OCI-LY3 (cell line): ENCODE data around the gene MAP1LC3B2.
"Not testable (repeated sequence)": the region's sequence is repeated elsewhere in the genome, so short reads cannot be mapped to it uniquely, and the experiment has no call there.

Experiments
- H2AFZ ChIP-seq: fragments of 200-600, 300-600 bp; shearing (Covaris generic); 2 replicates; pipeline ENCODE4 v1.6.0; 2014; ENCODE audit warnings: antibody characterized with exemption, low read depth, low read length
- H3K27ac ChIP-seq: fragments of 200-600, 300-600 bp; sonication (generic); 2 replicates; pipeline ENCODE4 v1.5.1; 2014; ENCODE audit warnings: mild to moderate bottlenecking, low read length, moderate library complexity, mixed read lengths
- H3K27me3 ChIP-seq: fragments of 200-600, 300-600 bp; sonication (generic); 2 replicates; pipeline ENCODE4 v1.6.1; 2014; ENCODE audit warnings: low read depth, low read length, mixed read lengths
- H3K36me3 ChIP-seq: fragments of 200-600, 300-600 bp; sonication (generic); replicated peaks from 2 replicates; pipeline ENCODE3; 2014; ENCODE audit warnings: low read depth, low read length, mixed read lengths
- H3K4me1 ChIP-seq: fragments of 300-600, 200-600 bp; sonication (generic); 2 replicates; pipeline ENCODE4 v1.6.1; 2014; ENCODE audit warnings: low read length, mixed read lengths
- H3K4me2 ChIP-seq: fragments of 200-600, 300-600 bp; sonication (generic); 2 replicates; pipeline ENCODE4 v1.6.1; 2014; ENCODE audit warnings: low read length, mixed read lengths
- H3K4me3 ChIP-seq: fragments of 300-600, 200-600 bp; sonication (generic); 2 replicates; pipeline ENCODE4 v1.5.1; 2014; ENCODE audit warnings: antibody characterized with exemption, mild to moderate bottlenecking, low read length, moderate library complexity
- H3K79me2 ChIP-seq: fragments of 300-600, 200-600 bp; shearing (Covaris generic); 2 replicates; pipeline ENCODE4 v1.6.1; 2014; ENCODE audit warnings: mild to moderate bottlenecking, low read length, mixed read lengths
- H3K9ac ChIP-seq: fragments of 300-600, 200-600 bp; shearing (Covaris generic); 2 replicates; pipeline ENCODE4 v1.6.0; 2014; ENCODE audit warnings: mild to moderate bottlenecking, low read length, moderate library complexity
- H3K9me3 ChIP-seq: fragments of 200-600, 300-600 bp; shearing (Covaris generic); 2 replicates; pipeline ENCODE4 v1.6.1; 2014; ENCODE audit warnings: low read length, mixed read lengths; ENCODE audit not compliant: insufficient read depth
- H4K20me1 ChIP-seq: fragments of 200-600, 300-600 bp; sonication (generic); 2 replicates; pipeline ENCODE4 v1.6.1; 2016; ENCODE audit warnings: low read length, mixed read lengths; ENCODE audit not compliant: insufficient read depth
- EZH2phosphoT487 ChIP-seq: fragments of 200-600 bp; shearing (Covaris generic); IDR thresholded peaks from 2 replicates; pipeline ENCODE4 v1.6.1; 2018; ENCODE audit warnings: antibody characterized with exemption, mixed run types, low read depth
- TF ChIP-seq, protein P1 (sequence below): fragments of 200-600, 300-600 bp; sonication (generic); IDR thresholded peaks from 2 replicates; pipeline ENCODE4 v1.5.1; 2014; ENCODE audit warnings: antibody characterized with exemption, low read length, low read depth

The MAP1LC3B2 gene

DNA sequence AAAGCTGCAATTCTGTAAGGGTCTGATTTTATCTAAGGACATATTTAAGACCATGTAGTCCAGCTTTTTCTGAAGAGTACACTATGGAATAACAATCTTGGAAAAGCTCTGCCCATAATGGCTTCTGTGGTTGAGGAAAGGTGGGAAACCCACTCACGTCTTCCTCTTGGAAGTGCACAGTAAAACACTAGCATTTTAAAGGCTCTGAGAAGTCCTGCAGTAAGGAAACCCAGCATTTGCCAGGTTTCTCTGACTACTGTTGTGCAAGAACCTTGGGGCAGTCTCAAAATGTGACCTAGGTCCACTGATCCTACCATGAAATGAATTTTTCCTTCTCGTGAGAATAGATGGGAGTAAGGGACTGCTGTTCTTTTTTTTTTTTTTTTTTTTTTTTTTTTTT, 11.9 kb downstream of the MAP1LC3B2 start:
- Histone ChIP-seq H2AFZ (no peak overlapping the region), H3K9me3 (0 out of 2 replicates have a peak, but pooled peaks cover 3% of the 10 kb centered on the region), H3K36me3 (peaks cover 5% of the 10 kb centered on the region), H3K27me3 (no peaks in the 10 kb centered on the region), H3K4me1 (no peaks in the 10 kb centered on the region), H3K27ac (no peak overlapping the region), H3K4me2 (no peak overlapping the region), H4K20me1 (no peaks in the 10 kb centered on the region), H3K79me2 (no peaks in the 10 kb centered on the region), H3K4me3 (no peak overlapping the region), H3K9ac (no peak overlapping the region)
- TF ChIP-seq EZH2phosphoT487, result no peak
- TF ChIP-seq, protein P1, sequence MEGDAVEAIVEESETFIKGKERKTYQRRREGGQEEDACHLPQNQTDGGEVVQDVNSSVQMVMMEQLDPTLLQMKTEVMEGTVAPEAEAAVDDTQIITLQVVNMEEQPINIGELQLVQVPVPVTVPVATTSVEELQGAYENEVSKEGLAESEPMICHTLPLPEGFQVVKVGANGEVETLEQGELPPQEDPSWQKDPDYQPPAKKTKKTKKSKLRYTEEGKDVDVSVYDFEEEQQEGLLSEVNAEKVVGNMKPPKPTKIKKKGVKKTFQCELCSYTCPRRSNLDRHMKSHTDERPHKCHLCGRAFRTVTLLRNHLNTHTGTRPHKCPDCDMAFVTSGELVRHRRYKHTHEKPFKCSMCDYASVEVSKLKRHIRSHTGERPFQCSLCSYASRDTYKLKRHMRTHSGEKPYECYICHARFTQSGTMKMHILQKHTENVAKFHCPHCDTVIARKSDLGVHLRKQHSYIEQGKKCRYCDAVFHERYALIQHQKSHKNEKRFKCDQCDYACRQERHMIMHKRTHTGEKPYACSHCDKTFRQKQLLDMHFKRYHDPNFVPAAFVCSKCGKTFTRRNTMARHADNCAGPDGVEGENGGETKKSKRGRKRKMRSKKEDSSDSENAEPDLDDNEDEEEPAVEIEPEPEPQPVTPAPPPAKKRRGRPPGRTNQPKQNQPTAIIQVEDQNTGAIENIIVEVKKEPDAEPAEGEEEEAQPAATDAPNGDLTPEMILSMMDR, result no peak

DNA sequence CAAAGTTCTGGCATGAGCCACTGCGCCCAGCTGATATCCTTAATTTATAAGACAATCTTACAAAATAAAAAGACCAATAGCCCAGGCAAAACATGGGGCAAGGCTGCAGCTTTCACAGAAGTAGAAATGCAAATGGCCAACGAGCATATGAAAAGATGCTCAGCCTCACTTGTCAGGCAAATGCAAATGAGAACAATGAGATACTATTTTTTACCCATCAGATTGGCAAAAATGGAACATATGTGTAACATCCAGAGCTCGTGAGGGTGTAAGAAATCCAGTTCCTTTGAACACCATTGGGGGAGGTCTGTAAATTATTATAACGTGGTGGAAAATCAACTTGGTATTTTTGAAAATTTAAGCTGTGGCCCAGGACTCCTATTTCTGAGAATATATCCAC, 14.6 kb downstream of the MAP1LC3B2 start:
- Histone ChIP-seq H4K20me1 (no peaks in the 10 kb centered on the region), H2AFZ (no peak overlapping the region), H3K4me3 (no peak overlapping the region), H3K4me2 (no peak overlapping the region), H3K9me3 (0 out of 2 replicates have a peak, but pooled peaks cover 3% of the 10 kb centered on the region), H3K36me3 (peaks cover 5% of the 10 kb centered on the region), H3K27me3 (no peaks in the 10 kb centered on the region), H3K4me1 (no peaks in the 10 kb centered on the region), H3K79me2 (no peaks in the 10 kb centered on the region), H3K27ac (no peak overlapping the region), H3K9ac (no peak overlapping the region)
- TF ChIP-seq EZH2phosphoT487, result no peak
- TF ChIP-seq, protein P1, result no peak

DNA sequence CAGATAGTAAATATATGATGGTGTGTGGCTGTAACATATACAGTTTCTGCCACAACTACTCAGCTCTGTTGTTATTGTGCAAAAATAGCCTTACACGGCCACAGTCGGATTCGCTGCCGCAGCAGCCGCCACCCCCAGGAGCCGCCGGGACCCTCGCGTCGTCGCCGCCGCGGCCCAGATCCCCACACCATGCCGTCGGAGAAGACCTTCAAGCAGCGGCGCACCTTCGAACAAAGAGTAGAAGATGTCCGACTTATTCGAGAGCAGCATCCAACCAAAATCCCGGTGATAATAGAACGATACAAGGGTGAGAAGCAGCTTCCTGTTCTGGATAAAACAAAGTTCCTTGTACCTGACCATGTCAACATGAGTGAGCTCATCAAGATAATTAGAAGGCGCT, 16.6 kb downstream of the MAP1LC3B2 start:
- H3K27ac ChIP-seq, H3K4me2 ChIP-seq, H4K20me1 ChIP-seq, H3K9me3 ChIP-seq, H2AFZ ChIP-seq, H3K4me3 ChIP-seq, H3K9ac ChIP-seq, H3K79me2 ChIP-seq, H3K4me1 ChIP-seq, H3K27me3 ChIP-seq, H3K36me3 ChIP-seq: not testable (repeated sequence)

DNA sequence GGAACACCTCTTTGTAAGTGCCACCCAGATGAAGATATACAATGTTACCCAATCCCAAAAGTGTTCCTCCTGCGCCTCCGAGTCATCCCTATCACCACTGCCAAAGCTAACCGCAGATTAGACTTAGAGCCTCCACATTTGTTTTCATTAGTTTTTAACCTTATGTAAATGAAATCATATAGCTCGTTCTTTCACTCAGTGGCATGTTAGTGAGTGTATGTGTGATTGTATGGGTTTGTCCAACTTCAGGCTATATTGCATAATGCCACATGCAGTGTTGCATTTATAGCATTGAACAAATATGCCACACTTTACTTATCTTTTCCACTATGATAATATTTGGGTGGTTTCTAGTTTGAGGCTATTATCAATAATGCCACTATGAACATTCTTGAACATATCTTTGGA, 18.0 kb downstream of the MAP1LC3B2 start:
- H3K79me2 ChIP-seq, result no peaks in the 10 kb centered on the region
- no peaks in the 10 kb centered on the region for H4K20me1 ChIP-seq
- H3K4me3 ChIP-seq, result no peak overlapping the region
- TF ChIP-seq, protein P1, result no peak
- TF ChIP-seq EZH2phosphoT487, result no peak
- H3K36me3 ChIP-seq, result no peaks in the 10 kb centered on the region
- no peak overlapping the region for H3K4me2 ChIP-seq
- no peaks in the 10 kb centered on the region for H3K9me3 ChIP-seq
- no peak overlapping the region for H3K27ac ChIP-seq
- no peak overlapping the region for H3K9ac ChIP-seq
- H3K4me1 ChIP-seq, result no peaks in the 10 kb centered on the region
- no peaks in the 10 kb centered on the region for H3K27me3 ChIP-seq
- H2AFZ ChIP-seq, result no peak overlapping the region

DNA sequence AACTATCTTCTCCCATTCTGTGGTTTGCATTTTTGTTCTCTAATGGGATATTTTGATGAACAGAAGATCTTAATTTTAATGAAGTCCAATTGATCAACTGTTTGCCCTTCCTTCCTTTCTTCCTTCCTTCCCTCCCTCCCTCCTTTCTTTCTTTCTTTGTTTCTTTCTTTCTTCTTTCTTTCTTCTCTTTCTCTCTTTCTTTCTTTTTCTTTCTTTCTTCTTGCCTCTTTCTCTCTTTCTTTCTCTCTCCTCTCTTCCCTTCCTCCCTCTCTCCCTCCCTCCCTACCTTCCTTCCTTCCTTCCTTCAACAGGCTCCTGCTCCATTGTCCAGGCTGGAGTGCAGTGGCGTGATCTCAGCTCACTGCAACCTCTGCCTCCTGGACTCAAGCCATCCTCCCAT, 18.9 kb downstream of the MAP1LC3B2 start:
- Histone ChIP-seq H3K4me2 (no peak overlapping the region), H3K27me3 (no peaks in the 10 kb centered on the region), H3K36me3 (no peaks in the 10 kb centered on the region), H3K9me3 (no peaks in the 10 kb centered on the region), H3K27ac (no peak overlapping the region), H2AFZ (no peak overlapping the region), H4K20me1 (no peaks in the 10 kb centered on the region), H3K79me2 (no peaks in the 10 kb centered on the region), H3K9ac (no peak overlapping the region), H3K4me1 (no peaks in the 10 kb centered on the region), H3K4me3 (no peak overlapping the region)
- TF ChIP-seq EZH2phosphoT487, result no peak
- TF ChIP-seq, protein P1, result no peak
